ENCODE measurements around the gene PANK4. TPM values are rescaled to one million over a fixed set of nuclear protein-coding genes. Genes with fewer than 3 reads are reported as not detected.

The PANK4 gene
- total RNA-seq, 1 donor from 2014 or later = 50.8 TPM

GRCh38 chr1:2519029-2519685, 7.2 kb downstream of the PANK4 start:
- Mint-ChIP-seq H3K36me3 (peaks cover 22% of the 10 kb centered on the region), H3K4me3 (no peak overlapping the region), H3K9me3 (no peaks in the 10 kb centered on the region), H3K27me3 (ENCODE audit: low read depth) (no peaks in the 10 kb centered on the region), H3K27ac (no peak overlapping the region), H3K4me1 (peaks cover 4% of the 10 kb centered on the region)
- TF ChIP-seq CTCF (IDR thresholded peaks at IDR 0.05; ENCODE audit: unreplicated experiment) = no peak
- no peak for DNase-seq (ENCODE audit: low spot score in 2 of 2, unreplicated experiment in 2 of 2)

GRCh38 chr1:2518528-2518927, 7.9 kb downstream of the PANK4 start:
- no peaks in the 10 kb centered on the region for H3K9me3 Mint-ChIP-seq
- H3K27ac Mint-ChIP-seq = no peak overlapping the region
- H3K4me3 Mint-ChIP-seq = no peak overlapping the region
- no peak for TF ChIP-seq CTCF (IDR thresholded peaks at IDR 0.05; ENCODE audit: unreplicated experiment)
- DNase-seq (ENCODE audit: low spot score in 2 of 2, unreplicated experiment in 2 of 2) = no peak
- peaks cover 22% of the 10 kb centered on the region for H3K36me3 Mint-ChIP-seq
- no peaks in the 10 kb centered on the region for H3K4me1 Mint-ChIP-seq
- H3K27me3 Mint-ChIP-seq (ENCODE audit: low read depth) = no peaks in the 10 kb centered on the region

GRCh38 chr1:2517966-2518365, 8.4 kb downstream of the PANK4 start:
- no peak for DNase-seq (ENCODE audit: low spot score in 2 of 2, unreplicated experiment in 2 of 2)
- H3K9me3 Mint-ChIP-seq = no peaks in the 10 kb centered on the region
- H3K27me3 Mint-ChIP-seq (ENCODE audit: low read depth) = no peaks in the 10 kb centered on the region
- H3K36me3 Mint-ChIP-seq = peaks cover 22% of the 10 kb centered on the region
- H3K4me1 Mint-ChIP-seq = no peaks in the 10 kb centered on the region
- H3K4me3 Mint-ChIP-seq = no peak overlapping the region
- TF ChIP-seq CTCF (IDR thresholded peaks at IDR 0.05; ENCODE audit: unreplicated experiment) = no peak
- H3K27ac Mint-ChIP-seq = no peak overlapping the region

- TF ChIP-seq CTCF (IDR thresholded peaks at IDR 0.05; ENCODE audit: unreplicated experiment) = no peak
- Mint-ChIP-seq H3K27me3 (ENCODE audit: low read depth) (no peaks in the 10 kb centered on the region), H3K27ac (no peak overlapping the region), H3K4me1 (no peaks in the 10 kb centered on the region), H3K4me3 (no peak overlapping the region), H3K9me3 (no peaks in the 10 kb centered on the region), H3K36me3 (peaks cover 22% of the 10 kb centered on the region)
- no peak for DNase-seq (ENCODE audit: low spot score in 2 of 2, unreplicated experiment in 2 of 2)
These were observed 9.4 kb downstream of the PANK4 start for GRCh38 chr1:2516946-2517345.

- Mint-ChIP-seq H3K4me3 (no peak overlapping the region), H3K27ac (no peak overlapping the region), H3K9me3 (no peaks in the 10 kb centered on the region), H3K27me3 (ENCODE audit: low read depth) (no peaks in the 10 kb centered on the region), H3K36me3 (peaks cover 20% of the 10 kb centered on the region), H3K4me1 (no peaks in the 10 kb centered on the region)
- no peak for DNase-seq (ENCODE audit: low spot score in 2 of 2, unreplicated experiment in 2 of 2)
- TF ChIP-seq CTCF (IDR thresholded peaks at IDR 0.05; ENCODE audit: unreplicated experiment) = no peak
These were observed 10.3 kb downstream of the PANK4 start for GRCh38 chr1:2516124-2516523.

GRCh38 chr1:2515763-2516080, 10.7 kb downstream of the PANK4 start:
- H3K4me1 Mint-ChIP-seq = no peaks in the 10 kb centered on the region
- no peaks in the 10 kb centered on the region for H3K27me3 Mint-ChIP-seq (ENCODE audit: low read depth)
- H3K4me3 Mint-ChIP-seq = no peak overlapping the region
- no peak overlapping the region for H3K27ac Mint-ChIP-seq
- no peak for DNase-seq (ENCODE audit: low spot score in 2 of 2, unreplicated experiment in 2 of 2)
- no peaks in the 10 kb centered on the region for H3K9me3 Mint-ChIP-seq
- TF ChIP-seq CTCF (IDR thresholded peaks at IDR 0.05; ENCODE audit: unreplicated experiment) = no peak
- peaks cover 16% of the 10 kb centered on the region for H3K36me3 Mint-ChIP-seq

All from mesothelial cell of epicardium (in vitro differentiated cells).